GM12891 (cell line): ENCODE results near the gene PGR.

ENCODE experiments used
- PAX5 ChIP-seq: IDR thresholded peaks from 2 replicates; pipeline ENCODE4 v1.6.1; 2011; ENCODE audit warnings: low read length, moderate library complexity, mild to moderate bottlenecking; ENCODE audit not compliant: insufficient read depth, severe bottlenecking
- POLR2A ChIP-seq: IDR thresholded peaks from 2 replicates; pipeline ENCODE4 v1.6.1; 2011; ENCODE audit warnings: low read depth, low read length, control low read depth
- POLR2AphosphoS5 ChIP-seq: IDR thresholded peaks from 2 replicates; pipeline ENCODE4 v1.6.1; 2011; ENCODE audit warnings: low read depth, low read length, control low read depth

GRCh38 chr11:101166038-101166437 lies 36.4 kb upstream of the PGR start:
- TF ChIP-seq POLR2AphosphoS5 (no peak), POLR2A (no peak), PAX5 (no peak)
